ENCODE data around the gene FAM219B. TPM values are rescaled to one million over a fixed set of nuclear protein-coding genes. Genes with fewer than 3 reads are reported as not detected.

FAM219B gene
- total RNA-seq, 1 experiment from 2014 or later: 51.8 TPM

Other genes starting within 250 kb of the FAM219B start
- 5.1 and 8.7 TPM in 2 replicates for gene EDC3, start 210.8 kb downstream of the FAM219B start, total RNA-seq (2014; rRNA removed)
- gene CYP1A1, start 181.3 kb downstream of the FAM219B start, total RNA-seq (2014; rRNA removed): 0.06 TPM in 1 of 2 replicates, not detected in the other
- not detected in 2 replicates for gene CYP1A2, start 158.0 kb downstream of the FAM219B start, total RNA-seq (2014; rRNA removed)
- 22.2 and 28.8 TPM in 2 replicates for gene CSK, start 124.8 kb downstream of the FAM219B start, total RNA-seq (2014; rRNA removed)
- 0.06 TPM in 1 of 2 replicates, not detected in the other for gene LMAN1L, start 94.0 kb downstream of the FAM219B start, total RNA-seq (2014; rRNA removed)
- gene CPLX3, start 80.2 kb downstream of the FAM219B start, total RNA-seq (2014; rRNA removed): not detected in 2 replicates
- gene ULK3, start 63.7 kb downstream of the FAM219B start, total RNA-seq (2014; rRNA removed): 31.5 and 36.4 TPM in 2 replicates
- 29.2 and 40.0 TPM in 2 replicates for gene SCAMP2, start 33.5 kb downstream of the FAM219B start, total RNA-seq (2014; rRNA removed)
- 110 and 122 TPM in 2 replicates for gene MPI, start 16.8 kb downstream of the FAM219B start, total RNA-seq (2014; rRNA removed)
- gene COX5A, start 31.2 kb upstream of the FAM219B start, total RNA-seq (2014; rRNA removed): 97.5 and 109 TPM in 2 replicates
- 8.9 and 9.1 TPM in 2 replicates for gene RPP25, start 49.9 kb upstream of the FAM219B start, total RNA-seq (2014; rRNA removed)
- gene SCAMP5, start 88.7 kb upstream of the FAM219B start, total RNA-seq (2014; rRNA removed): 0.51 and 0.98 TPM in 2 replicates
- gene PPCDC, start 116.7 kb upstream of the FAM219B start, total RNA-seq (2014; rRNA removed): 21.1 and 22.8 TPM in 2 replicates